ENCODE measurements around the gene MBNL2.

- TF ChIP-seq POLR2AphosphoS5 (IDR thresholded peaks at IDR 0.05) (peak in 3 of 4 donors; percentile 16 to 24 (median 21)), CTCF (IDR thresholded peaks at IDR 0.05) (no peak), EP300 (IDR thresholded peaks at IDR 0.05) (no peak), POLR2A (IDR thresholded peaks at IDR 0.05) (no peak)
These were observed 19.6 kb downstream of the MBNL2 start for GRCh38 chr13:97241761-97242160.
